CD4-positive, alpha-beta T cell treated with Interleukin-2 at 100 ng/mL for 4 hours (primary cell): ENCODE measurements around the gene GUK1.
"Not testable (repeated sequence)": the region's sequence is repeated elsewhere in the genome, so short reads cannot be mapped to it uniquely, and the experiment has no call there.

Source experiments
- DNase-seq: peaks from one replicate; pipeline ENCODE4 v3.0.0-alpha.2; 2020; ENCODE audit warnings: low spot score

The GUK1 gene

GRCh38 chr1:228177183-228177475, 37.0 kb downstream of the GUK1 start:
- no peak for DNase-seq

- DNase-seq: no peak
Measured at GRCh38 chr1:228177721-228178710, 37.9 kb downstream of the GUK1 start.

- DNase-seq: no peak
Measured at GRCh38 chr1:228178737-228179684, 38.9 kb downstream of the GUK1 start.

GRCh38 chr1:228180271-228180958, 40.3 kb downstream of the GUK1 start:
- no peak for DNase-seq

- no peak for DNase-seq
Measured at GRCh38 chr1:228180959-228181644, 41.0 kb downstream of the GUK1 start.

GRCh38 chr1:228181645-228182034, 41.6 kb downstream of the GUK1 start:
- DNase-seq: no peak

- no peak for DNase-seq
Measured at GRCh38 chr1:228182296-228183030, 42.4 kb downstream of the GUK1 start.

GRCh38 chr1:228184152-228184551, 44.1 kb downstream of the GUK1 start:
- DNase-seq: no peak

- peak; percentile 63 for DNase-seq
Measured at GRCh38 chr1:228185641-228185965, 45.5 kb downstream of the GUK1 start.

- not testable (repeated sequence) for DNase-seq
Measured at GRCh38 chr1:228188249-228188648, 48.2 kb downstream of the GUK1 start.

- DNase-seq: no peak
Measured at GRCh38 chr1:228190182-228190581, 50.1 kb downstream of the GUK1 start.

GRCh38 chr1:228190778-228191177, 50.7 kb downstream of the GUK1 start:
- DNase-seq: no peak

GRCh38 chr1:228194436-228194835, 54.4 kb downstream of the GUK1 start:
- DNase-seq: no peak

- no peak for DNase-seq
Measured at GRCh38 chr1:228194921-228195812, 55.1 kb downstream of the GUK1 start.

- no peak for DNase-seq
Measured at GRCh38 chr1:228197555-228198147, 57.6 kb downstream of the GUK1 start.
